ENCODE measurements around the gene PSG2.
"Not testable (repeated sequence)": the region's sequence is repeated elsewhere in the genome, so short reads cannot be mapped to it uniquely, and the experiment has no call there.

Gene PSG2

DNA sequence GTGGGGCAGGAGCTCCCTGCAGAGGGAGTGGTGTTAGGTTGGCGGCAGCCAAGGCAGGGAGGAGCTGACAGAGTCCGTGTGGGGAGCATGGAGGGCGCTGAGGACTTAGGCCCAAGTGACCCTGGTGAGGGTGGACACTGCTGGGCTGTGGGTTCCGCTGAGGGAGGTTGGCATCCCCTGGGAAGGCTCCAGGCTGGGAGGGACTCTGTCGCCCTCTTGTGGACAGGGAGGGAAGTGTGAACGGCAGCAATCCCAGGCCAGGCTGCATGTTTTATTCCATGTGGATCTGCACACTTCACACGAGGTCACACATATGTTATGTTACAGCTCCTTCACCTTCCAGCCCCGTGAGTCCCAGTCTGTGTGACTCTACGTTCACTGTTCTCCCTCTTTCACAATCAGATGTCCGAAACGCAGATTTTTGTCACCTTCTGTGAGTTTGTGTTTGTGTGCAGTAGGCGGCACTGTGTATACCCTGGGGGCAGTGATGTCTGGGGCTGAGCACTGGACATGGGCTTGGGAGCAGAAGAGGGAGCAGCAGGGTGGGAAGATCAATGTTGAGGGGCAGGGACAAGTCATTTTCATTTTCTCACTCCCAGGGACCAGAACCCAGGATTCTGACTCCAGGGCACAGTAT is 1.8 kb upstream of the PSG2 start:
- not testable (repeated sequence) for DNase-seq (ENCODE audit: extremely low read depth, insufficient read length); H3K4me3 ChIP-seq (replicated peaks; ENCODE audit: low read depth, low read length); H3K27me3 ChIP-seq (replicated peaks; ENCODE audit: control insufficient read depth, insufficient read depth, low read length); H3K36me3 ChIP-seq (ENCODE audit: control insufficient read depth, insufficient read depth, low read length)
- TF ChIP-seq, protein P1, sequence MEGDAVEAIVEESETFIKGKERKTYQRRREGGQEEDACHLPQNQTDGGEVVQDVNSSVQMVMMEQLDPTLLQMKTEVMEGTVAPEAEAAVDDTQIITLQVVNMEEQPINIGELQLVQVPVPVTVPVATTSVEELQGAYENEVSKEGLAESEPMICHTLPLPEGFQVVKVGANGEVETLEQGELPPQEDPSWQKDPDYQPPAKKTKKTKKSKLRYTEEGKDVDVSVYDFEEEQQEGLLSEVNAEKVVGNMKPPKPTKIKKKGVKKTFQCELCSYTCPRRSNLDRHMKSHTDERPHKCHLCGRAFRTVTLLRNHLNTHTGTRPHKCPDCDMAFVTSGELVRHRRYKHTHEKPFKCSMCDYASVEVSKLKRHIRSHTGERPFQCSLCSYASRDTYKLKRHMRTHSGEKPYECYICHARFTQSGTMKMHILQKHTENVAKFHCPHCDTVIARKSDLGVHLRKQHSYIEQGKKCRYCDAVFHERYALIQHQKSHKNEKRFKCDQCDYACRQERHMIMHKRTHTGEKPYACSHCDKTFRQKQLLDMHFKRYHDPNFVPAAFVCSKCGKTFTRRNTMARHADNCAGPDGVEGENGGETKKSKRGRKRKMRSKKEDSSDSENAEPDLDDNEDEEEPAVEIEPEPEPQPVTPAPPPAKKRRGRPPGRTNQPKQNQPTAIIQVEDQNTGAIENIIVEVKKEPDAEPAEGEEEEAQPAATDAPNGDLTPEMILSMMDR (IDR thresholded peaks at IDR 0.05; ENCODE audit: insufficient read depth, low read length, poor library complexity, severe bottlenecking), result peak; percentile 56

DNA sequence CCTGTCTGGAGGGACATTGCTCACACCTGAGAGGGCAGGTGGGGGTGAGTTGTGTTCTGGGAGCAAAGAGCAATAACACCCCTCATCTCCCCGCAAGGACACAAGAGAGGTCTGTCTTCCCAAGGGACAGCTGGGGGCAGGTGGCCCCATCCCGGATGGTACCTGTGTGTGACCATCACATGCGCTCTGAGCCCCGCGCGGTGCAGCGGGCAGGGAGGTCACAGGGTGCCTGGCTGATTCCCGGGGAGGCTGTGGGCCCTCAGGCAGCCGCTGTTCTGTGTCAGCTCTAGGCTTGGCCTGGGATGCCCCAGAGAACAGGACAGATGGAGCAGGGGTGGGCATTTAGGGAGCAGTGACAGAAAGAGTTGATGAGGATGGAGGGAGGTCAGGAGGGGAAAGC is 1.2 kb upstream of the PSG2 start:
- H3K36me3 ChIP-seq (ENCODE audit: control insufficient read depth, insufficient read depth, low read length); DNase-seq (ENCODE audit: extremely low read depth, insufficient read length); H3K27me3 ChIP-seq (replicated peaks; ENCODE audit: control insufficient read depth, insufficient read depth, low read length); H3K4me3 ChIP-seq (replicated peaks; ENCODE audit: low read depth, low read length): not testable (repeated sequence)

DNA sequence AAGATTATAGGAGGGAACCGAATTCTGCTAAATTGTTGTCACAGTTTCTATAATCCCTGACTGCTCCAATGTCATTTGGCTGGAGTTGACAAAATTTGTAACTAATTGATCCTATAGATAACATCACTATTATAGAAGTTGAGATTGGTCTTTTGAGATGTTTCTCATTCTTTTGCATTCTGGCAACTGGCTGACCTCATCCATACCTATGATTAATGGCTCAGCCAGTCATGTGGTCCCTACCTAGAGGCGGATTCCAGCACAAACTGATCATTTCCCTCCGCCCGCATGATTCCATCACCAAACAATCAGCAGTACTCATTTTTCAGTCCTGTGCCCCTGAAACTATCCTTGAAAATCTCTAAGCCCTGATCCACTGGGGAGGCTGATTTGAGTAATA is 4.2 kb downstream of the PSG2 start:
- no peaks in the 10 kb centered on the region; the same call in 1 of the 2 replicates for H3K27me3 ChIP-seq (replicated peaks; ENCODE audit: control insufficient read depth, insufficient read depth, low read length)
- TF ChIP-seq, protein P1 (IDR thresholded peaks at IDR 0.05; ENCODE audit: insufficient read depth, low read length, poor library complexity, severe bottlenecking), result no peak
- DNase-seq (ENCODE audit: extremely low read depth, insufficient read length), result no peak
- H3K36me3 ChIP-seq (ENCODE audit: control insufficient read depth, insufficient read depth, low read length), result no peaks in the 10 kb centered on the region
- no peak overlapping the region for H3K4me3 ChIP-seq (replicated peaks; ENCODE audit: low read depth, low read length)

DNA sequence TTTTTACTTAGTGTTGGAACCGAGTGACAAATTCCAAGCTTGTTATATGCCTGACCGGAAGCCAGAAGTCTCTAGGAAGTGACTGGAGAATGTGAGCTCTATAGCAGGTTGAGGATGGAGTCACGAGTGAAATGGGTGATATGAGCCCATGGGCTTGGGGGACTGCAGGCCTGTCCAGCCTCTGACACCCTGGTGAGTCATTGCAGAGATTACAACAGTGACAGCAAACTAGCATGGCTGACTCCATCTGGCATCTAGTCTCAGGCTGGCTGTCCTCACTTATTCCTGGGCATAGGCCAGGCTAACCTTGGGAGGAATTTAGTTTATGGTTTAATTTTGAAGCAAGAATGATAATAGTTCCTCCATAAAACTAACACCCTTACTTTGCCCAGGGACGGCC is 4.6 kb downstream of the PSG2 start:
- not testable (repeated sequence) for H3K27me3 ChIP-seq (replicated peaks; ENCODE audit: control insufficient read depth, insufficient read depth, low read length); DNase-seq (ENCODE audit: extremely low read depth, insufficient read length); H3K4me3 ChIP-seq (replicated peaks; ENCODE audit: low read depth, low read length); H3K36me3 ChIP-seq (ENCODE audit: control insufficient read depth, insufficient read depth, low read length)

DNA sequence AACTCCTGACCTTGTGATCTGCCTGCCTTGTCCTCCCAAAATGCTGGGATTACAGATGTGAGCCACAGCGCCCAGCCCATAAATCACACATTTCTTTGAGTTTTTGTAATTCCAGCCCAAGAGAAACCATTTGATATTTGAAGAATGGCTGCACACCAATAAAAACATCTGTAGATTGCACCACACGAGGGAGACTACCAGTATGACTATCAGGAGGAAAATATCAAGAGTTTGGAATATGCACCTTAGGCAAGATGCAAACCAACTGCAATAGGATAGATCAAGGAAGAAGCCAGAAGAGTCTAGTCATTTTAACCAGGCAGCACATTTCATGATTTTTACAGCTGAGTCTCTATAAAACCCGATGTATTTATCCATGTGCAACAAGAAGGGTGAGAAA is 20.1 kb downstream of the PSG2 start:
- not testable (repeated sequence) for DNase-seq (ENCODE audit: extremely low read depth, insufficient read length); H3K27me3 ChIP-seq (replicated peaks; ENCODE audit: control insufficient read depth, insufficient read depth, low read length); H3K4me3 ChIP-seq (replicated peaks; ENCODE audit: low read depth, low read length); H3K36me3 ChIP-seq (ENCODE audit: control insufficient read depth, insufficient read depth, low read length)

DNA sequence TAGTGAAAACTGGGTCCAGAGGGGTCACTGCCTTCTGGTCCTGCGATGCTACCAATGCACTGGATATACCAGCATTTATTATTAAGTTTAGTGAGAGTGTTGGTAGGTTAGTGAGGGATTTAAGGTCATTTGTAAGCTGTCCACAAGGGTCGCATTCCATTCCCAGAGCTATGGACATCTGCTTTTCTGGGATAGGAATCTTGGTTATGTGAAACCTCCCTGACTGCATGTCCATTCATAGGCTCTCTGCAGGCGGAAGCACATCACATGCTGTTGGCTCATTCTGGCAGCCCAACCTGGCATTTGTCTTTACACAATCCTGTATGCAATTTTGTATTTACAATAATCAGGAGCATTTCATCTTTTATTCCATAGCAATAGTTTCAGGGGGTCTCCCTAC is 21.2 kb downstream of the PSG2 start:
- not testable (repeated sequence) for DNase-seq (ENCODE audit: extremely low read depth, insufficient read length); H3K36me3 ChIP-seq (ENCODE audit: control insufficient read depth, insufficient read depth, low read length); H3K4me3 ChIP-seq (replicated peaks; ENCODE audit: low read depth, low read length); H3K27me3 ChIP-seq (replicated peaks; ENCODE audit: control insufficient read depth, insufficient read depth, low read length)

DNA sequence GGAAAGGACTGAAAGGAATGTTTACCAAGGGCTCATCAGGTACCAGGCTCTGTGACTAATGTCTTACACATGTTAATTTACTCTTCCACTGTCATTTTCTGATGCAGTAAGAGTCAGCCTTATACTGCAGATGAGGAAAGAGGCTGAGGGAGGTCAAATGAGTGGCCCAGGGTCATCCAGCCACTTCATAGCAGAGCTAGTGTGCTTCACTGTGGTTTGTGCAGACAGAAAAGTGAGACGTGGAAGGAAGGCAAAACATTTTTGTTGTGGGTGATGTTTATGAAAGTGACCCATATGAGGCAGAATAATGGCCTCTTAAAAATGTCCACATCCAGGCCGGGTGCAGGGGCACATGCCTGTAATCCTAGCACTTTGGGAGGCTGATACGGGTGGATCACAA is 22.2 kb downstream of the PSG2 start:
- H3K4me3 ChIP-seq (replicated peaks; ENCODE audit: low read depth, low read length); H3K27me3 ChIP-seq (replicated peaks; ENCODE audit: control insufficient read depth, insufficient read depth, low read length); DNase-seq (ENCODE audit: extremely low read depth, insufficient read length); H3K36me3 ChIP-seq (ENCODE audit: control insufficient read depth, insufficient read depth, low read length): not testable (repeated sequence)

DNA sequence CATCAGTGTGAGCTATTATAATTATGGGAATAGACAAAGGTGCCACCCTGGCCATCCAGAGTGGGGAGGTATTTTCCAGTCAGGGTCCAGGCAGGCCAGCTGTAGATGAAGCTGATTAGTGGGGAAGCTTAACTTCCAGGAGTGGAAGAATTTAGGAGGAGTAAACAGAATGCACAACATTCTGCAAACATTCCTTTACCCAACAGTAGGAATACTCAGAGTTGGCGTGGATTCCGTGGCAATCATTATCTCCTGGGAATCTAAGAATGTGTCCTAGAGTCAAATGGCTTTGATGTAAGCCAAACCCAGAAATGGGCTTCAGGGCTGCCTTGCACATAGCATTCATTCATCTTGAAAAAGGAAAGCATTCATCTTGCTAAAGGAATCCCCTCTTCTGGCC is 23.0 kb downstream of the PSG2 start:
- DNase-seq (ENCODE audit: extremely low read depth, insufficient read length); H3K36me3 ChIP-seq (ENCODE audit: control insufficient read depth, insufficient read depth, low read length); H3K4me3 ChIP-seq (replicated peaks; ENCODE audit: low read depth, low read length); H3K27me3 ChIP-seq (replicated peaks; ENCODE audit: control insufficient read depth, insufficient read depth, low read length): not testable (repeated sequence)

DNA sequence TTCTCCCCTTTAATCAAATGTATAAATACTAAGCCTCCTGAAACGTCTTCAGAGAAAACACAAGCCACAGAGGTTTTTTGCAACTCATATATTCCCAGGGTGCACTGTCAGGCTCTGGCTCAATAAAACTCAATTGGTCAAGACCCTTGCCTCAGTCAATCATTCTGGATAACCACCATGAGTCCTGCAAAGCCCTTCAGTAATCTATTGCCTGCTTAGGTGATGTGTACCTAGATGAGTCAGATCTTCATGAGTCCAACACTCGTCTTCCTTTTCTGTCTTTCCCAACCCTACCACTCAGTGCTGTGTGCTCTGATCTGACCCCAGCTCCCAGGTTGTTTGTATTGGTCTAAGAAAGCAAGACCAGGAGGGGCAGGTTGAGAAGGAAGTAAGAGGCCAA is 24.1 kb downstream of the PSG2 start:
- H3K36me3 ChIP-seq (ENCODE audit: control insufficient read depth, insufficient read depth, low read length); H3K27me3 ChIP-seq (replicated peaks; ENCODE audit: control insufficient read depth, insufficient read depth, low read length); DNase-seq (ENCODE audit: extremely low read depth, insufficient read length); H3K4me3 ChIP-seq (replicated peaks; ENCODE audit: low read depth, low read length): not testable (repeated sequence)

DNA sequence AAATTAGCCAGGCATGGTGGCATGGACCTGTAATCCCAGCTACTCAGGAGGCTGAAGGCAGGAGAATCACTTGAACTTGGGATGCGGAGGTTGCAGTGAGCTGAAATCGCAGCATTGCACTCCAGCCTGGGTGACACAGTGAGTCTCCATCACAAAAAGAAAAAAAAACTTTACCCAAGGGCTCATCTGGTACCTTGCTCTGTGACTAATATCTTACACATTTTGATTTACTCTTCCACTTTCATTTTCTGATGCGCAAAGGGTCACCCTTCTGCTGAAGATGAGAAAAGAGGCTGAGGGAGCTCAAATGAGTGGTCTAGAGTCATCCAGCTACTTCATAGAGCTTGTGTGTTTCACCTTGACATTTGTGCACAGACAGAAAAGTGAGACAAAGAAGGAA is 34.5 kb downstream of the PSG2 start:
- DNase-seq (ENCODE audit: extremely low read depth, insufficient read length); H3K27me3 ChIP-seq (replicated peaks; ENCODE audit: control insufficient read depth, insufficient read depth, low read length); H3K4me3 ChIP-seq (replicated peaks; ENCODE audit: low read depth, low read length); H3K36me3 ChIP-seq (ENCODE audit: control insufficient read depth, insufficient read depth, low read length): not testable (repeated sequence)

DNA sequence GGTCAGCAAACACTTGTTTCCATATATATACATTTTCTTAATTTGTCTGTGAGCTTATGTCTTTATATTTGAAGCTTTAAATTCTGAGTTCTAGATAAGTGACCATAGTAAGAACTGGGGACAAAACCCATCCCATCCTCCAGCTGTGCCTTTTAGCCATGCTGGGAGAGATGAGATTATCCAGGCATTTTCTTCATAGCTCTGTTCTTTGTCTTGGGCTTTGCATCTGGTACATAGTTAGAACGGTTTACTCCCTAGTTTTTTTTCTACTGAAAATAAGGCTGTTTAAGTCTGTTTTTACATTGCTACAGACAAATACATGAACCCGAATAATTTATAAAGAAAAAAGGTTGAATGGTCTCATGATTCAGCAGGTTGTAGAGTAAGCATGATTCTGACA is 35.9 kb downstream of the PSG2 start:
- not testable (repeated sequence) for DNase-seq (ENCODE audit: extremely low read depth, insufficient read length); H3K4me3 ChIP-seq (replicated peaks; ENCODE audit: low read depth, low read length); H3K27me3 ChIP-seq (replicated peaks; ENCODE audit: control insufficient read depth, insufficient read depth, low read length); H3K36me3 ChIP-seq (ENCODE audit: control insufficient read depth, insufficient read depth, low read length)

DNA sequence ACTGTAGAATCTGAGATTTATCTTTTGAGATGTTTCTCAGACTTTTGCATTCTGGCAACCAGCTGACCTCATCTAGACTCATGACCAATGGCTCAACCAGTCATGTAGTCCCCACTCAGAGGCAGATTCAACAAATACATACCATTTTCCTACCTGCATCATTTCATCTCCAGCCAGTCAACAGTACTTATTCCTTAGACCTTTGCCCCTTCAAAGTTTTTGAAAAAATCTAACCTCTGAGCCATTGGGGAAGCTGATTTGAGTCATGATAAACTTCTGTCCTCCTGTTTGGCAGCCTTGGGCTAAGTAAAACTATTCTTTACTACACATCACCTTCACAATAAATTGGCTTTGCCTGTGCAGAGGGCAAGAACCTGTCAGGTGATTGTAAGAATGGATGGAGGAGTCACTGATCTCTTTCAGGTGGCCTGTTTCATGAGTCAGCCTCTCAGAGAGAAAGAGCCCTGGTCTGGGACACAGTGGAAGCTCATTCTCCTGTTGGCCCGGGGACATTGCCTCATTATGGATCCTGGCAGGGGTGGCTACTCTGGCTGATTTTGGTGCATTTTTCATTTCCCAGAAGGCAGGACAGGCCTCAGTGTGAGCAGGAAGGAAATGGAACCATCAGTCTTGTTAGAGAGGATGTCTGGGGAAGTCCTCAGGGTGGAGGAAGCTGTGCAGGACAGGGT is 38.9 kb downstream of the PSG2 start:
- not testable (repeated sequence) for H3K27me3 ChIP-seq (replicated peaks; ENCODE audit: control insufficient read depth, insufficient read depth, low read length); H3K4me3 ChIP-seq (replicated peaks; ENCODE audit: low read depth, low read length); H3K36me3 ChIP-seq (ENCODE audit: control insufficient read depth, insufficient read depth, low read length); DNase-seq (ENCODE audit: extremely low read depth, insufficient read length)

Measured in GM06990 (cell line).